K562 treated with DMSO at 1 percent for 4 hours (cell line): ENCODE data around the gene MAP2. TPM values are rescaled to one million over a fixed set of nuclear protein-coding genes. Genes with fewer than 3 reads are reported as not detected.

Experiments
- total RNA-seq: library from RNA; unstranded; fragments of 300-600 nt; gene quantifications from 2 replicates; pipeline ENCODE4 v1.2.3, GENCODE V29; 2022; ENCODE audit not compliant: insufficient read depth

MAP2 gene
- total RNA-seq: not detected in 2 replicates

GRCh38 chr2:209423562-209424198 lies at the start of gene MAP2:
TSS of gene MAP2 (plus strand) at chr2:209424047. CDS start at chr2:209653171, 229,124 bp downstream.

DNA sequence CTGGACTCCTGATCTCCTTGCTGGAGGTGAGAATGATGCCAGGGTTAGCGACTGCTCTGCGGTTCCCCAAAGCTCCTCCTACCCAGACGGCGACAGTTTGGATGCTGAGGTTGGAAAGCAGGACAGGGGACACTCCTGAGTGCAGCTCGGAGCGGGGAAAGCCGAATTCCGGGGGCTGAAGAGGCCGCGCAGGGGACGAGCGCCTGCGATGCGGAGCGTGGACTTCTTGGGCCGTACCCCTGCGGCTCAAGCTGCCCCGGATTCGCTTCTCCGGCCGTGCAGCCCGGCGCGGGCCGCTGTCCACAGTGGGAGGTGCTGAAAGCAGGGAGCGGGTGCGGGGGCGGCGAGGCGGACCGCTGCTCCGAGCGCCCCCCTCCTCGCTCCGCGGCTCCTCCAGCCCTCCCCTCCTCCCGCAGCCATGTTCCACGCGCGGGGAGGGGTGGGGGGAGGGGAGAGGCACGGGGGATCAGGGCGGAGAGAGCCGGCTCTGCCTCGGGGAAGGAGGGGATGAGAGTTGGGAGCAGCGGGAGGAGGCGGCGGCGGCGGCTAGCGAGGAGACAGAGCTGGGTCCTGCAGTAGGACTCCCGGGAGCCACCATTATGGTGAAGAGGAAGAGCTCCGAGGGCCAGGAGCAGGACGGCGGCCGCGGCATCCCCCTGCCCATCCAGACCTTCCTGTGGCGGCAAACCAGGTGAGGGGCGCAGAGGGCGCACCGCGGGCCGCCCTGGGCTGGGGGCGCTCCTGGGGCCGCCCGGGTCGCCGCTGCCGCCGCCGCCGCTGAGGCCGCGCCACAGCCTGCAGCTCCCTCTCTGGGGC lies 347.8 kb downstream of the MAP2 start, which contains the start of gene UNC80:
Gene UNC80 (plus strand): TSS at position 359 of the 816 bp plus-strand sequence. CDS start 241 bp downstream, at position 600.

